GM12872 (cell line): ENCODE results near the gene UBE2L3.
A peak's percentile ranks its signal among the peaks of the same experiment; 100 is the strongest.

Experiments
- CTCF ChIP-seq: IDR thresholded peaks from 3 replicates; pipeline ENCODE4 v1.5.1; 2011; ENCODE audit warnings: low read depth, mild to moderate bottlenecking, low read length, moderate library complexity; ENCODE audit not compliant: insufficient read depth

Gene UBE2L3

GRCh38 chr22:21587803-21588611, 20.5 kb downstream of the UBE2L3 start:
- no peak for TF ChIP-seq CTCF

GRCh38 chr22:21589396-21589795, 21.9 kb downstream of the UBE2L3 start:
- no peak for TF ChIP-seq CTCF

GRCh38 chr22:21590809-21591641, 23.5 kb downstream of the UBE2L3 start:
- no peak for TF ChIP-seq CTCF

GRCh38 chr22:21591695-21592094, 24.2 kb downstream of the UBE2L3 start:
- TF ChIP-seq CTCF = no peak

- TF ChIP-seq CTCF = no peak
These were observed 24.9 kb downstream of the UBE2L3 start for GRCh38 chr22:21592422-21592821.

- peak; percentile 29; the same call in 1 of the 3 replicates for TF ChIP-seq CTCF
These were observed 26.1 kb downstream of the UBE2L3 start for GRCh38 chr22:21593406-21594232.
